ENCODE results near the gene ATXN2.

- TF ChIP-seq GATA3 (IDR thresholded peaks at IDR 0.05; ENCODE audit: low read depth, low read length) (no peak), GATA2 (IDR thresholded peaks at IDR 0.05; ENCODE audit: low read depth, low read length) (no peak)
These were observed 193.1 kb downstream of the ATXN2 start, which contains the start of gene SH2B3 for GRCh38 chr12:111405859-111406473.
